Uterus (tissue), 2 donors: Measurements from ENCODE around the gene HSDL2.

Experiments
- CTCF ChIP-seq, 4 experiments: fragments of 200-600 bp in 2 of 4; fragments of 450-650 bp in 2 of 4; sonication (generic) in 2 of 4; IDR thresholded peaks; one replicate each; pipeline ENCODE4 v1.5.1; 2016 to 2019; ENCODE audit warnings: antibody characterized with exemption in 4 of 4, mild to moderate bottlenecking in 2 of 4, moderate library complexity in 1 of 4
- POLR2A ChIP-seq, 2 donors: fragments of 450-650 bp; IDR thresholded peaks; one replicate each; pipeline ENCODE4 v1.6.1; 2016; ENCODE audit warnings: antibody characterized with exemption in 2 of 2, mild to moderate bottlenecking in 1 of 2, moderate library complexity in 1 of 2

GRCh38 chr9:112505607-112506006, 125.7 kb downstream of the HSDL2 start:
- no peak for TF ChIP-seq CTCF (IDR thresholded peaks at IDR 0.05)
- TF ChIP-seq POLR2A (IDR thresholded peaks at IDR 0.05): no peak
